Urinary bladder (tissue), 4 donors: Measurements from ENCODE around the gene GCN1. TPM values are rescaled to one million over a fixed set of nuclear protein-coding genes. Genes with fewer than 3 reads are reported as not detected.

Experiments used
- DNase-seq: peaks from one replicate; pipeline ENCODE4 v3.0.0-alpha.2; 2015; ENCODE audit errors: extremely low spot score
- H3K27ac ChIP-seq: one replicate; pipeline ENCODE4 v1.5.1; 2013; ENCODE audit warnings: low read depth, mild to moderate bottlenecking, moderate library complexity
- H3K36me3 ChIP-seq: one replicate; pipeline ENCODE4 v1.6.1; 2013; ENCODE audit warnings: mild to moderate bottlenecking, moderate library complexity; ENCODE audit not compliant: insufficient read depth
- H3K4me1 ChIP-seq: one replicate; pipeline ENCODE4 v1.6.1; 2013; ENCODE audit warnings: mild to moderate bottlenecking, moderate library complexity; ENCODE audit not compliant: insufficient read depth
- H3K4me3 ChIP-seq: one replicate; pipeline ENCODE4 v1.5.1; 2013; ENCODE audit warnings: low read depth, low read length
- WGBS: extraction: QIAGEN DNeasy Blood & Tissue Kit; methylation state at CpG from one replicate; pipeline ENCODE4 v1.1.7; 2013; 5-methylcytosine and 5-hydroxymethylcytosine counted together
- polyA plus RNA-seq: library from polyadenylated mRNA; stranded (reverse); fragments of 200-250 nt; gene quantifications from one replicate; pipeline ENCODE4 v1.2.3, GENCODE V29; 2013
- total RNA-seq: library from RNA; depleted of rRNA; stranded (reverse); fragments of >200 nt; gene quantifications from one replicate; pipeline ENCODE4 v1.2.3, GENCODE V29; 2014
- donor health status: healthy with polysubstance abuse.
- donor health status: healthy.

The GCN1 gene
- total and polyA plus RNA-seq, 2 donors: 30.4 to 76.9 TPM

GRCh38 chr12:120115066-120115465 is 79.4 kb downstream of the GCN1 start:
- Histone ChIP-seq H3K4me1 (no peaks in the 10 kb centered on the region), H3K27ac (no peak overlapping the region), H3K4me3 (no peak overlapping the region), H3K36me3 (no peaks in the 10 kb centered on the region)
- 83% methylated on average over 3 of the region's 3 CpGs for WGBS
- no peak for DNase-seq

DNA sequence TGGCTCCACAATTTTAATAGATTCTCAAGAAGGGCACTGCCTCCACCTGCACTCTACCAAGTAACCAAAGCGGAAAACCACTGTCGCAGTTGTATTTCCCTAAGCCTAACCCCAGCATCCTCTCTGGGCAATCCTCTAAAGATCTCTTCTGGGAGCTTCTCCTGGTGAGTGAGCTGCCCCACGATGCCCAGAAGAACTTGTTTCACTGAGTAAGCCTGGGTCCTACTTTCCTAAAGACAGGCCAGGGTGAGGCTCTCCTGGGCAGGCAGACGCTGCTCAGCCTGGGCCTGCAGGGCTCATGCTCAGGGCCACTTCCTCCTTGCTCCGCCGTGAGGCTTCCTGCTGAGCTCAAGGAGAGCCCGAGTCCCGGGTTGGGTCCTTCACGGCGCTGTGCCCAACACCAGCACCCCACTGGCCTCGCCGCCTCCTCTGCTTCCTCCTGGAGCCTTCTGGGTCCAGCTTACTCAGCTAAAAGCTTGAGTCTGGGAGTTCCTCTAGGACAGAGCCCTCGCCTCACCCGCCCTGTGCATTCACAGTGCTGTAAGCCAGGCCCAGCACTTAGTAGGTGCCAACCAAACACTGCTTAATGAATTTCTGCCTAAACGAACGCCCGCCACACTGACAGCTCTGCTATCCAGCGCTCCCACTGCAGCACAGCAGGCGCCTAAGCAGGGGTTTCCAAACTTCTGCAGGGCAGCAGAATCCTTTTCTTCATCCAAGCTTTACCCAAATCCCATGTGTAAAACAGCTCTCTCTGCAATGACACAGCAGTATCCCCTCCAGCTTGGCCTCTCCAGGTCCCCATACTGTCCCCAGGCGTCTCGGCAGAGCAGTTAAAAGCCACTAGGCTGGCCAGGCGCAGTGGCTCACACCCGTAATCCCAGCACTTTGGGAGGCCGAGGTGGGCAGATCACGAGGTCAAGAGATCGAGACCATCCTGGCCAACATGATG is 83.7 kb downstream of the GCN1 start:
- H3K27ac ChIP-seq: no peak overlapping the region
- H3K36me3 ChIP-seq: no peaks in the 10 kb centered on the region
- no peaks in the 10 kb centered on the region for H3K4me1 ChIP-seq
- H3K4me3 ChIP-seq: no peak overlapping the region
- 70% methylated on average over 26 of the region's 26 CpGs for WGBS
- DNase-seq: no peak

GRCh38 chr12:120109570-120110267 is 84.8 kb downstream of the GCN1 start:
- 82% methylated on average over 10 of the region's 10 CpGs for WGBS
- no peak overlapping the region for H3K4me3 ChIP-seq
- no peaks in the 10 kb centered on the region for H3K4me1 ChIP-seq
- no peak overlapping the region for H3K27ac ChIP-seq
- H3K36me3 ChIP-seq: no peaks in the 10 kb centered on the region
- no peak for DNase-seq

DNA sequence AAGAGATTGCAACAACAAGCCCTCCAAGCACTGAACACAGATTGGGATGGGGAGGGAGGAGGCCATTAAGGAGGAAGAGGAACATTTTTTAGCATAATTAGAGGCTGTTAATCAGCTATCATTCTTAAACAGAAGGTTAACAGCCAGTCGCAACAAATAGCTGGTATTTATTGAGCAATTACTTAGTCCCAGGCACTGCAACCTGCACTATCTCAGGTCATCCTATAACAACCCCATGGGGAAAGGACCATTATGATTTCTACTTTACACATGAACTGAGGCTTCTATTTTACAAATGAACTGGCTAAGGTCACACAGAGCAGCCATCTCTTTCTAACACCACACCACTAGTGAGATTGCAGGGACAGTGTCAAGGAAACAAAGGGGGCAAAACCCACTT is 88.4 kb downstream of the GCN1 start:
- H3K27ac ChIP-seq: no peak overlapping the region
- no peak for DNase-seq
- no peaks in the 10 kb centered on the region for H3K36me3 ChIP-seq
- H3K4me1 ChIP-seq: no peaks in the 10 kb centered on the region
- H3K4me3 ChIP-seq: no peak overlapping the region
- WGBS: 84% methylated on average over 1 of the region's 1 CpG

GRCh38 chr12:120103371-120103770 is 91.1 kb downstream of the GCN1 start:
- Histone ChIP-seq H3K27ac (no peak overlapping the region), H3K4me1 (no peaks in the 10 kb centered on the region), H3K4me3 (no peak overlapping the region), H3K36me3 (no peaks in the 10 kb centered on the region)
- WGBS: 94% methylated on average over 13 of the region's 13 CpGs
- no peak for DNase-seq

- H3K27ac ChIP-seq: no peak overlapping the region
- H3K36me3 ChIP-seq: peaks cover 2% of the 10 kb centered on the region
- 91% methylated on average over 11 of the region's 11 CpGs for WGBS
These were observed 91.5 kb downstream of the GCN1 start for GRCh38 chr12:120103044-120103338.

DNA sequence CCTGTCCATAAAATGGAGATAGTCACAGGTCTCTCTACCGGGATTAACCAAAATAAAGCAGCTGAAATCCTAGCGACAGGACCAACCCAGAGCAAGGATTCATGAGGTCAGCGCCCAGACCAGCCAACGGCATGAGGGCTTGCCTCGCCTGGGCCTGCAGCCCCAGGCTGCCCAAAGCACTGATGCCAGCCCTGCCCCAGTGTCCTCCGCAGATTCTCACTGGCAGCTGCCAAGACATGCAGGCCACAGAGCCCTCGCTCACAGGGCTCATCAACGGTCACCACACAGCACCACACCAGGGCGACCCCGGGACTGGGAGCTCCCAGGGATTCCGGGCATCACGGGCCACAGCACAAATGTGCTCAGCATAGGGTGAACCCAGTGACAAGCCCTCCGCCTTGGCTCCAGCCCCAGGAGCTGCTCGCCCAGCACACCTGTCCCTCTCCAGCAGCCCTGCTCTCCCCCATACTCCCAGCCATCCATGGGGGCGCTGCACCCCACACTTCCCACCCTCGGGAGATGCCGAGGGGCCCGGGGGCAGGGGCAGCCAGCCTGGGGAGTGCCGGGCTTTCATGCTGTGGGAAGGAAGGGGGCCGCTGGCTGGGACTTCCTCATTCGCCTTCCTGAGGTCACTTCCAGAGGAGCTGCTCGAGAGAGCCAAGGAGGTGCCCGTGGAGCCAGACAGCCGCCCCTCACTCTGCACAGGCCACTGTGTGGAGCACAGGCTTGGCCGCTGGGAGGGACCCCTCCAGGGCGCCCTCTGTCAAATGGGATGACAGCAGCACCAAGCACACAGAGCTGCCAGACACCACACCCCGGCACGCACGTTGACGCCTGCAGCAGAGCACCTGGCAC is 92.1 kb downstream of the GCN1 start:
- WGBS: 81% methylated on average over 30 of the region's 30 CpGs
- no peak overlapping the region for H3K4me3 ChIP-seq
- no peak for DNase-seq
- H3K4me1 ChIP-seq: no peaks in the 10 kb centered on the region
- H3K27ac ChIP-seq: no peak overlapping the region
- H3K36me3 ChIP-seq: peaks cover 2% of the 10 kb centered on the region

More at GRCh38 chr12:120103044-120103338, 91.5 kb downstream of the GCN1 start:
- no peak overlapping the region for H3K4me3 ChIP-seq
- H3K4me1 ChIP-seq: no peaks in the 10 kb centered on the region
- DNase-seq: no peak

DNA sequence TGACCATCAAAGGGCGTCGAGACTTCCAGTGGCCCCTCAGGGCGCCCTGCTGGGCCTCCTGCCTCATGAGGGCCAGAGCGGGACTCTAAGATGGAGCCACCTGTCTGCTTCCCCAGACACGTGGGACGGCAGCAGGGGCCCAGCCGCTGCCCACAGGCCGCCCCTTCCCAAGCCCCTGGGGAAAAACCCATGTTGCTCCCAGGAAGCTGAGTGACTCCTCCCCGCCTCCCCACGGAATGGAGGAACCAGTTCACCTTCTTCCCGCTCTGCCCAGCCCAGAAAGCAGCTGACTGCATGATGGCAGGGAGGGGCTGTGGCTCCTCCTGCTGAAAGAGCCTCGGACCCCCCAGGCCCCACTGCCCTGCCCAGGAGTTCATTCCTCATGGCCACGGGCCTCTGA is 92.9 kb downstream of the GCN1 start:
- 71% methylated on average over 13 of the region's 13 CpGs for WGBS
- DNase-seq: no peak
- Histone ChIP-seq H3K36me3 (peaks cover 2% of the 10 kb centered on the region), H3K27ac (no peak overlapping the region), H3K4me3 (no peak overlapping the region), H3K4me1 (no peaks in the 10 kb centered on the region)

GRCh38 chr12:120101182-120101581 is 93.3 kb downstream of the GCN1 start:
- no peak for DNase-seq
- WGBS: 33% methylated on average over 11 of the region's 11 CpGs

GRCh38 chr12:120100630-120101029 is 93.9 kb downstream of the GCN1 start:
- Histone ChIP-seq H3K4me1 (no peaks in the 10 kb centered on the region), H3K4me3 (no peak overlapping the region), H3K36me3 (peaks cover 2% of the 10 kb centered on the region), H3K27ac (no peak overlapping the region)
- WGBS: 28% methylated on average over 21 of the region's 21 CpGs
- DNase-seq: no peak

More at GRCh38 chr12:120101182-120101581, 93.3 kb downstream of the GCN1 start:
- H3K27ac ChIP-seq: no peak overlapping the region
- H3K4me3 ChIP-seq: no peak overlapping the region
- H3K36me3 ChIP-seq: peaks cover 2% of the 10 kb centered on the region
- no peaks in the 10 kb centered on the region for H3K4me1 ChIP-seq

- DNase-seq: no peak
- Histone ChIP-seq H3K36me3 (peaks cover 3% of the 10 kb centered on the region), H3K27ac (no peak overlapping the region), H3K4me1 (no peaks in the 10 kb centered on the region), H3K4me3 (no peak overlapping the region)
- 96% methylated on average over 11 of the region's 11 CpGs for WGBS
These were observed 94.8 kb downstream of the GCN1 start for GRCh38 chr12:120099738-120100137.

DNA sequence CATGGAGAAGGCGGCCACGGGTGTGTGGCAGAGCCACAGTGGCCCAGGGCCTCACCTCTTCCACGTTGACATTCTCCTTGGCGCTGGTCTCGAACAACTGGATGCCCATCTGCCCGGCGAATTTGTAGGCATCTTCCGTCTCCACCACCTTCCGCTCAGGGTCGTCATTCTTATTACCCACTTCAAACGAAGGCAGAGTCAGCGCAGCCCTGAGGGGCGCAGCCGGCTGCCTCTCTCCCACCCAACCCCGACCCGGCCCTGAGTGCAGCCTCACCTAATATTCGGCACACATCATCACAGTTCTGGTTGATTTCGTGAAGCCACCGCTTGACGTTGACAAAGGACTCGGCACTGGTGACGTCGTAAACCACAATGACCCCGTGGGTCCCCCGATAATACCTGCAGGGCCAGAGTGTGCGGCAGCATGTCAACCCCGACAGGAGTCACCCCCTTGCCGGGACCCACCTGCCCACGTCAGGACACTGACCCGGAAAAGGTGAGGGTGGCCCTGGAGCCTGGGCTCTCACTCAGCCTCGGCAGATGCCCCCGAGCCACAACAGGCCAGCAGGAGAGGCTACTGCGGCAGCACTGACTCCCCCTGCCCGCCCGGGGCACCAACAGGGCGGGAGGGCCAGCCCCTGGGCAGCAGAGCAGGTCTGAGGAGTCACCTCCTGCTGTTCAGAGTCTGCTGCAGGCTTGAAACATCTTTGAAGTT is 95.6 kb downstream of the GCN1 start:
- H3K4me3 ChIP-seq: no peak overlapping the region
- peaks cover 7% of the 10 kb centered on the region for H3K36me3 ChIP-seq
- H3K4me1 ChIP-seq: no peaks in the 10 kb centered on the region
- 95% methylated on average over 36 of the region's 36 CpGs for WGBS
- no peak overlapping the region for H3K27ac ChIP-seq
- DNase-seq: no peak

DNA sequence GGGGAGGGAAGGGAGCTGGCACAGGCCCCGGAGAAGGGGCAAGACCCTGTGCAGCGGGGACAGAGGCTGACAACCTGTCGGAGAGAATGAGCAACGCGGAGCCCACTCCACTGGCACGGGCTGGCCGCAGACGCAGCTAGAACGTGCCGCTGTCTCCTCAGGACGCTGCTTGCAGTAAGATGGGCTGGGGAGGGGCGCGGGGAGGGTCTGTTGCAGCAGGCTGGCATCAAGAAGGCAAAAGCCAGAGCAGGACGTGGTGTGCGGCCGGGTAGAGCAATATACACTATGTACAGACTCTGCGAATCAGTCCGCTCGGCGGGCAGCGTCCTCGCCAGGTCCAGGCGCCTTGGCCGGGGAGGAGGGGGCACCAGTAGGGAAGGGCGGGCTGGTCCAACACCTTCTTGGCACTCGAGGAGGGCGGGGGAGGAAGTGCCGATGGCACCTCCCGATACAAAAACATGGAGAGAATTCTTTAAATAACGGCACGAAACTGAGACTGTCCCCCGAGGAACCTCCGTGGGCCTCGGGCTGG is 97.8 kb downstream of the GCN1 start:
- 92% methylated on average over 34 of the region's 34 CpGs for whole genome bisulfite sequencing
- Histone ChIP-seq H3K36me3 (peaks cover 7% of the 10 kb centered on the region), H3K4me1 (no peaks in the 10 kb centered on the region), H3K4me3 (no peak overlapping the region), H3K27ac (no peak overlapping the region)
- no peak for DNase-seq
